DMS153 treated with DMSO at 0.1 percent for 48 hours (cell line): Measurements from ENCODE around the gene PAN3.

ENCODE experiments used
- DNase-seq: peaks from one replicate; lab custom pipeline; 2025; ENCODE audit not compliant: unreplicated experiment; lab: John Stamatoyannopoulos, UW

Gene PAN3

GRCh38 chr13:28283600-28283999, 145.3 kb downstream of the PAN3 start:
- DNase-seq: no peak

- DNase-seq: no peak
Measured at GRCh38 chr13:28286263-28286662, 147.9 kb downstream of the PAN3 start.

DNA sequence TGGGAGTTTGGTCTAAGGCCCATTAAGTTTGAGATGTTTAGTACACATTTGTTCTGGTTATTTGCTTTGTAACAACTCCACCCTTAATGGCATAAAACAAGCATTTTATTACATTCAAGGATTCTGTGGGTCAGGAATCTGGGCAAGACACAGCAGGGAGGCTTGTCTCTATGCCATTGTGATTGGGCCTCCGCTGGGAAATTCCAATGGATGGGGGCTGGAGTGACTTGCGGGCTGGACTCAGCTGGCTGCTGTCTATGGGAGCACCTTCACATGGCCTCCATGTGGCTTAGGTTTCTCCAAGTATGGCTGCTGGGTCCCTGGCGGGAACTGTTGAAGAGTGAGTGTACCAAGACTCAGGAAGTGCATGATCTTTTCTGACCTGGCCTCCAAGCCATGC, 159.0 kb downstream of the PAN3 start:
- no peak for DNase-seq

DNA sequence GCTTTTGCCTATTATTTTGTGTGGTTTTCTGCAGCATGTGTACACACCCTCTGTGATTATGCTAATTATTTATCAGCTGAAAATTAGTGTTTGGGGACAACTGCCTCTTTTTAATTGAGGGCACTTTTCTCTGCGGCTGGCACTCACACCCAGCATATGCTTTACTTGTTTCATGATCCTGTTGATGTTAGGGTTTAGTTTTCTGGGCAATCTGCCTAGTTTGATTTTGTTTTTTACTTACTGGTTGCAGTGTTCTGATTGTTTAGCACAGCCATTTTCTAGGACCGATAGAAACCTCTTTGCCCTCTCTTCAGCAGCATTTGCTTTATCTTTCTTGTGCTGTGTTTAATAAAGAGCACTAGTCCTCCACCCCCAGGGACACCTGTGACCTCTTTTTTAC, 161.6 kb downstream of the PAN3 start:
- no peak for DNase-seq

GRCh38 chr13:28301839-28302238, 163.5 kb downstream of the PAN3 start:
- no peak for DNase-seq

- DNase-seq: no peak
Measured at GRCh38 chr13:28306325-28306724, 168.0 kb downstream of the PAN3 start.

GRCh38 chr13:28313579-28313978, 175.2 kb downstream of the PAN3 start:
- DNase-seq: no peak

DNA sequence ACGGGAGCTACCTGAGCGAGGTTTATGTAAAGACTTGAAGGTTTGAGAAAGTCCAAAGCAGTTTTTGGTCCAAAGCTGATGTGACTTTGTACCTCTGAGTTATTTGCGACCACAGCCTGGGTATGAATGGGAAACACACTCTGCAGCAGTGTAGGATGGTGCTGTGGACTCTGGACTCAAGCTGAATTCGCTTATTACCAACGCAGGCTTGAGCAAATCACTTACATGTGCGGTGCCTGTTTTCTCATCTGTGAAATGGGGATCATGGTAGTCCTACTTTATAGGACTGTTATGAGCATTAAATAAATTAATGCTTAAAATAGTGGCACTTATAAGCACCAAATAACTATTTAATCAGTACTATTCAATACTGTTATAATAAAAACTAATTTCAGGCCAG, 176.5 kb downstream of the PAN3 start:
- DNase-seq: no peak

- DNase-seq: no peak
Measured at GRCh38 chr13:28316129-28316528, 177.8 kb downstream of the PAN3 start.

DNA sequence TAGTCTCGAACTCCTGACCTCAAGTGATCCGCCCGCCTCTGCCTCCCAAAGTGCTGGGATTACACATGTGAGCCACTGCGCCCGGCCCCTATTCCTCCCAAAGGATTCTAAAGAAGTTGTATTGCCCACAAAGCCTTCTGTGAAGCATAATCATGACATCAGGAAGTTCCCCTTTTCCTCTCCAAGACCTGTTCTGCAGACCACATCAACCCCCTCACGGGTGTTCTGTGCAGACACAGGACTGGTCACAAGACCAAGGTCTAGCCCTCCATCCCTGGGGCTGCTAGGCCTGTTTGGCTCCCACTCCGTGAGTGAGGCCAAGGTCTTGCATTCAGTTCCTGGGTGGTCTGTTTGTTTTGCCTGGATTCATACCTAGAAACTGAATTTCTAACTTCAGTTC, 178.5 kb downstream of the PAN3 start:
- no peak for DNase-seq

DNA sequence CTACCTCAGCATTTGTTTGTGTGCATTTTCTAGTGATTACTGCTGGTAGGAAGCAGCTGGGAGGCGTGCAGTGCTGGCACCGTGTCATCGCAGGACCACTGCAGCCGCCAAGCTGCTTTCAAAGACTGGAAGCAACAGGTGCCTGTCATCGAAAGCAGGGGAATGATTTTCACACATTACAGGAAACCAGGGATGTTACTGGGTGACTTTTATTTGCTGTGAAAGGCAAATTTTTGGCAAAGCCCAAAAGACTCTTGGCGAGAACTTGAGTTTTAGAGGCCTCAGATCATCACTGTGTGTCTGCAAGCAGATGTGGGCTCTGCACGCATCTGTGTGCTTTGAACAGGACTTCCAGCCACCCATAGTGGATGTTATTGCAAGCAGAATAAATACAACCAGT, 180.2 kb downstream of the PAN3 start:
- no peak for DNase-seq

DNA sequence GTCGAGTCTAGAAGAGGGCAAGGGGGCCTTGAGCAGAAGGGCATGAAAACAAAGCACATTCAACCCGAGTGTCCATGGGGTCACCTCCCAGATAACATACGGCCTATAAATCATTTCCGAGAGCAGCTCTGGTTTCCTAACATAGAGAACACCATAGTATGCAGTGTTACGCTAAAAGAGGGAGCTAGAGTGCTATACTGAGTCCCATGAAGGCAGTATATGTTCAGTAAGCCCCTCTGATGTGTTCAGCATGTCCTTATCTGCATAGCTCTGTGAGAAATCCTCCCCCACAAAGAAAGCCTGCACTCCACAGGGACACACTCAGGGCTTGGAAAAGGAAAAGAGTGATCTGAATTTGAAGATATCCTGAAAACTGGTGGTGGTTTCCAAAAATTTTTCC, 181.2 kb downstream of the PAN3 start:
- DNase-seq: no peak

GRCh38 chr13:28320209-28320608, 181.9 kb downstream of the PAN3 start:
- no peak for DNase-seq

DNA sequence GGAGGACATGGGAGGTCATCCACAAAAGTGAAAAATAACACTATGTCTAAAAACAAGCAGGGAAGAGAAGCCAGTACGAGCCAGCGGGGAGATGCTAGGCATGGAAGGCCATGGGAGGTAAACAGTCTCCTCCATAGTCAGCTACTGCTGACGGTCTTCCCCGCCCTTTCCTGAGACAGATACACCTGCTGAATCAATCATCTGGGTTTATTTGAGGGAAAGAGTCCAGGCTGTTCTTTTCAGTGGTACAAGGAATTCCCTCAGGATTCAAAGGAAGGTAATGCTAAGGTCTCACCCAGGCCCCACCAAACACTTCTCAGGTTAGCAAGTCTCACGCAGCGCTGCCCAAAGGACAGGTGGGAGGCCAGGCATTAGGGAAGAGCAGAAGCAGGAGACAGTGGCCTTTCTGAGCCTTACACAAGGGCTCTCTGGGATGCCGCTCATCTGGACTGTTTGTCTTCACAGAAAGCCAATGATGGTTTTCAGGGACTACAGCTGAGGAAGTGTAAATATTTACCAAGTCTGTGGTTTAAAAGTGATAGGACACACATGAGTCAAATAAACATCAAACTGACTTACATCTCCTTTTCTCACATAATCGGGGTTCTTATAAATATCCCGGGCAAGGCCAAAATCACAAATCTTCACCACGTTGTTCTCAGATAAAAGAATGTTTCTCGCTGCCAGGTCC, 182.7 kb downstream of the PAN3 start:
- peak; percentile 23 for DNase-seq

- DNase-seq: no peak
Measured at GRCh38 chr13:28321756-28322155, 183.4 kb downstream of the PAN3 start.

DNA sequence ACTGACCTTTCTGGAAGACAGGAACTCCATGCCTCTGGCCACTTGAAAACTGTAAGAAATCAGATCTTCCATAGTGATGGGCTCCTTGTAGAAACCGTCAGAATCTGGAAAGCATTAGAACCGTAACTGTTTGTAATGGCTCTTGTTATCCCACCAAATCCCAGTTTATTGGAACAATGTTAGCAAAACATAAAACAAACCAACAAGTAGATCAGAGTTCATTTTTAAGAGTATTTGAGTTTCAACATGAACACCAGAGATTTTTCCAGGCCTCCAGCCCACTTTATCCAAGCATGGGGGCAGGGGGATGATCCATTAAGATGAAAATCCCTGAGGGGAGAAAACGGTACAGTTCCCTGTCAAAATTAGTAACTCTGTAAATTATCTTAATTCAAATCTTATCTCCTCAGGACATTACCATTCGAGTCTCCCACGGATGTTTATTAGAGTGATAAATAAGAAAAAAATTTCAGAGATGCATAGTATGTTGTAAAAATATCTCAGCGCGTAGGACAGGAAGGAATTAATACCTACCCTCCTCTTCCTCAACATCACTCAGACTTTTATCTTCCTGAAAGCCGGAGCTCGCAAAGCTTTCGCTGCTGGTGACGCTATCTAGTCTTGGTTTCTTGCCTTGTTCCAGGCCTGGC, 184.0 kb downstream of the PAN3 start:
- no peak for DNase-seq

DNA sequence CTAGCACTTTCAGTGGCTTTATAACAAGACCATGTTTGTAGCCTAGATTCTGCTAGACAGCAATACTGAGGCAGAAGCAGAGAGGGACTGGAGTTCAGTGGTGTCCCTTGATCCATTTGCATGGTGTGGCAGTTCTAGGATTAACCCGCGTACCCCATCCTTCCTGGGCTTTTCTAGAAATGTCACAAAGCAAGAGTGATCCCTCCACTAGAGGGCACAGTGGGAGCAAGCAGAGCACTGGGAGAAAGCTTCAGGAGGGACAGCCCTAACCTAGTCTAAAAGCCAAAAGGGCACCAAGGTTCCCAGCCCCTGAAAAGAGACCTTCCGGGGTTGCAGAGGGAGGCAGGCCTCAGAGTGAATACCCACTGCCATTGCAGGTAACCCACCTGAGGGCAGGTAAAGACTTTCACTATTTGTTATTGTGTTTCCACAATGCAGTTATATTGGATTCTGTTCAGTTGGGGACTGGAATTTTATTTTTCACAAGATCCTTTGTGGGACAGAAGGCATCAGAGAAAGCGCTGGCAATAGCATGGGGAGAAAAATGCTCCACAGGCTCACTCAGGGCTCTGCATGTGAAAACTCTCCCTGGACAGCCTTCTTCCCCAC, 185.9 kb downstream of the PAN3 start:
- DNase-seq: peak; percentile 41

DNA sequence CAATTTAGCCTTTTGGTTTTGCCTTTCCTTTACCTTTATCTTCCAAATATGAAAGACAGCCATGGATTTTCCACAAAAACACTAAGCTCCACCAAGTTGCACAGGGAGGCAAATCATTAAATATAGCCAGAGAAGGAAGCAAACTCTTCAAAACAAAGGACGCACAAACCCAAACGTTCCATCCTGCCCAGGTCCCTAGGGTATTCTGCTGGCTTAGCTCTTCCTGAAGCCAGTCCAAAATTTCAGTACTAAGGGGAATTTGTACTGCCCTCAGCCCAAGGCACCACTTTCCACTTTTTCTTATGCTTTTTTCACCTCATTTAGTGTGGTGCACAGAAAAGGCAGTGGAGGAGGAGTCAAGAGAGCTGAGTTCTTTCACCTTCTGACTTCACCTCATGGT, 186.7 kb downstream of the PAN3 start:
- no peak for DNase-seq

DNA sequence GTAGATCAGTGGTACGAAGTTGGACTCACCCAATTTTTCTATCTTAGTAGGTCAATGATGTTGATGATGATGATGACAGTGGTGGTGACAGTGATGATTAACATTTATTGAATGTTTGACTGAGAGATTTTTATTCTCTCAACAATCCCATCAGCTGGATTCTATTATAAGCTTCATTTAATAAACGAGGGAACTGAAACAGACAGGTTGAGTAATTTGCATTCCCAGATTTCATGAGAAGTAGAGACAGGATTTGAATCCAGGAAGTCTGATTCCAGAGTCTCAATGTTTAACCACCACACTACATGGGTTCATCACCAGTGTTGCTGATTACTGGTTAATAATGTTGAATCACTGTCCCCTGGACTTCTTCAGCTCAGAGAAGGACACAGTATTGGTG, 187.7 kb downstream of the PAN3 start:
- DNase-seq: no peak

DNA sequence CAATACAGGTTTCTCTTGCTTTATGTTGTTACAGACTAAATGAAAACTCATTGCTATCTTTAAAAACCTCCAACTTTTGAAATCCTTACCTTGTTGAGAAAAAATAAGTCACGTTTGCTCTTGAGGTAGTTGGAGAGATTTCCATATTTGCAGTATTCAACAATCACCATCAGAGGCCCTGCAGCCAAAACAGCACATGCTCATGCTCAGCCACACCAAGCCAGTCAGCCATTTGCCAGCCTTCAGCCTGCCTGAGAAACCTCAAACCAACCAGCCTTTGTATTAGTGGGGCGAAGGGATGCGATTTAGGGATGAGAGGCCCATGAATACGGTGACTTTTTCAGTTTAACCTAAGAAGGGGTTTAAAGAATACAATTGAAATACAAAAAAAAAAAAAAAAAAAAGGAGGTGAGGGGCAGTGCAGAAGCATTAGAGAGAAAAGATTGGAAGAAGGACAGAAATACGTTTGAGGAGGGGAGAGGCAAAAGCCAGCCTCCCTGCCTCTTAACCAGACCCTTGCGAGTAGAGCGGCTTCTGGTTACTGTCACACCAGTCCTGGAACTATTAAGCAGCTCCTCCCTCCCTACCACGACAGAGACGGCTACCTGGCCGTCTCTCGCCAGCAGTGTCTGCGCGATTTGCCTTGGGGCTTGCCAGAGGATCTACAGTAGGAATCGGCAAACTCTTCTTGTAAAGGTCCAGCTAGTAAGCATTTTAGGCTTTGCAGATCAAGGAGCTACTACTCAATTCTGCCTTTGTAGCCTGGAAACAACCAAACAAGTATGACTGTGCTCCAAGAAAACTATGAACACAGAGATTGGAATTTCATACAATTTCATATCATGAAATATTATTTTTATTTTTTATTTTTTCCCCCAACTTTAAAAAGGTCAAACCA, 189.3 kb downstream of the PAN3 start:
- no peak for DNase-seq

DNA sequence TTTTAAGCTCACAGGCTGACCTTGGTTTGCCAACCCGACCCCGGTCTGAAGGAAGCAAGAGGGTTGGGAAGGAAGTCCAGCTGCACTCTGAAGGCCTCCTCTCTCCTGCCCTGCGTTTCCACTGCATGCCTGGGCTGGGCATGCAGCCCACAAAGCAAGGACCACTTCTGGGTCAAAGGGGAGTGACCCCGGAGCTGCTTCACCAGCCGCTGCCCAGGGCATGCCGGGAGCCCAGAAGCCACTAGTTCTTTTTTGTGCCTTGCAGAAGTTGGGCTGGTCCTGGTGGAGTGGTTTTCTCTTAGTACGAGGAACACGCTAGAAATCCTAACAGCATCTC, 189.9 kb downstream of the PAN3 start:
- DNase-seq: no peak
